ENCODE data around the gene OTUB2.
"Not testable (repeated sequence)": the region's sequence is repeated elsewhere in the genome, so short reads cannot be mapped to it uniquely, and the experiment has no call there.

Gene OTUB2

GRCh38 chr14:94058128-94058673 lies 32.1 kb downstream of the OTUB2 start:
- no peak for DNase-seq (ENCODE audit: low read depth)

- no peak for DNase-seq (ENCODE audit: low read depth)
Observed at GRCh38 chr14:94058674-94059138, 32.6 kb downstream of the OTUB2 start.

DNA sequence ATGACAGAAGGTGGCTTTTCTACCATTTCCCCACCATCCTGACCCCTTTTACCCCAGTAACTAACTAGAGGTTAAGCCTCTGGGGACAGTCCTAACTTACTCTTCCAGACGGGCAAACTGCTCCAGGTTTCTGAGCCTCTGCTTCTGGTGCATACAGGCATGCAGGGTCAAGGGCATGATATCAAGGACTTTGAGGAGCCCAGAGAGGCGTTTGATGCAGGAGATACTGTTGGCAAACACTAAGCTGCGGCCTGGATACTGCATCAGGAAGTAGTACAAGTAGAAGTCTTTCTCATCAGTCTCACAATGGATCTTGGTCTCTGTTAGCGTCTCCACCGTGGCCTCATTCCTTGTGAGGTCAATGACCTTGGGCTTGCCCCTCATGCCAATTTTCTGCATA lies 33.9 kb downstream of the OTUB2 start:
- DNase-seq (ENCODE audit: low read depth): no peak

GRCh38 chr14:94062344-94062940 lies 36.3 kb downstream of the OTUB2 start:
- no peak for DNase-seq (ENCODE audit: low read depth)

DNA sequence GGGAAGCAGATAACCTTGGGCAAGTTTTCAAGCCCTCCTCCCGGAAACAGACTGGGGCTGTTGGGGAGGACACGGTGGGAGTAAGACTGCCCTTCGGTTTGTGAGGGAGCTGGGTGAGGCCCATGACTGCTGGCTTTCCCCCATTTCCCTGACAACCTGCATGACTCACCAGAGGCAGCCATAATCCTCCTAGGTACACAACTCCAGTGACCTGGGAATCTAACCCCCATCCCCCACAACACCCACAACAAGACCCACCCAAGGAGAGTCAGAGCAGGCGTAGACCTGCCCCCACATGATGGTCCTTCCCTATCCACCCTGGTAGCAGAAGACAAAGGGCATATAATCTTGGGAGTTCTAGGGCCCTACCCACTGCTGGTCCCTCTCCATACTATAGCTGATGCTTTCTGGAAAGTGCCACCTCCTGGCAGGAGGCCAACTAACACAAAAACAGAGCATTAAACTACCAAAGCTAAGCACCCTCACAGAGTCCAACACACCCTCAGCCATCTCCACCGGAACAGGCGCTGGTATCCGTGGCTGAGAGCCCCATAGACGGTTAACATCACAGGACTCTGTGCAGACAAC lies 40.0 kb downstream of the OTUB2 start:
- no peak for DNase-seq (ENCODE audit: low read depth)

DNA sequence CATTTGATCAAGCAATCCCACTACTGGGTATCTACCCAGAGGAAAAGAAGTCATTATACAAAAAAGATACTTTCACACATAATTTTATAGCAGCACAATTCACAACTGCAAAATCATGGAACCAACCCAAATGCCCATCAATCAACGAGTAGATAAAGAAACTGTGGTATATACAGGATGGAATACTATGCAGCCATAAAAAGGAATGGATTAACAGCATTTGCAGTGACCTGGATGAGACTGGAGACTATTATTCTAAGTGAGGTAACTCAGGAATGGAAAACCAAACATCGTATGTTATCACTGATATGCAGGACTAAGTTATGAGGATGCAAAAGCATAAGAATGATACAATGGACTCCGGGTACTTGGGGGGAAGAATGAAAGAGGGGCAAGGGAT lies 45.9 kb downstream of the OTUB2 start:
- not testable (repeated sequence) for DNase-seq (ENCODE audit: low read depth)

DNA sequence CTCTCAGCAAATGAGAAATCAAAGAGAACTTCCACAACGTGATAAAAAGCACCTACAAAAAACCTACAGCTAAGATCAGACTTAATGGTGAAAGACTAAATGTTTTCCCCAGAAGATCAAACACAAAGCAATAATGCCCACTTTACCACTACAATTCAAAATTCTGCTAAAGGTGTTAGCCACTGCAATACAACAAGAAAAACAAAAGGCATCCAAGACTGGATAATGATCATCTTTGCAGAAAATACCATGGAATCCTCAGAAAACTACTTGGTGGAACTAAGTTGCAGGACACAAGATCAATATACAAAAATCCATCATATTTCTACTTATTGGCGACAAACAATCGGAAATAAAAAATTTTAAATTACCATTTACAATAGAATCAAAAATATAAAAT lies 48.4 kb downstream of the OTUB2 start:
- no peak for DNase-seq (ENCODE audit: low read depth)

DNA sequence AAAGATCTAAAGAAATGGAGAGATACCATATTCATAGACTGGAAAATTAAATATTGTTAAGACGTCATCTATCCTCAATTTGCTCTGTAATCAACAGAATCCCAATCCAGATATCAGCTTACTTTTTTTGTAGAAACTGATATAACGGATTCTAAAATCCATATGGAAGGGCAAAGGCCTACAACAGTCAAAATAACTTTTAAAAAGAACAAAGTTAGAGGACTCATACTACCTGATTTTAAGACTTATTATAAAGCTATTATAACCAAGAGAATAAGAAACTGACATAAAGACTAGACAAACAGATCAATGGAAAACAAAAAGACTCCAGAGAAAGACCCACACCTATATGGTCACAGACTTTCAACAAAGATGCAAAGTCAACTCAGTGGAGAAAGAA lies 48.9 kb downstream of the OTUB2 start:
- no peak for DNase-seq (ENCODE audit: low read depth)

DNA sequence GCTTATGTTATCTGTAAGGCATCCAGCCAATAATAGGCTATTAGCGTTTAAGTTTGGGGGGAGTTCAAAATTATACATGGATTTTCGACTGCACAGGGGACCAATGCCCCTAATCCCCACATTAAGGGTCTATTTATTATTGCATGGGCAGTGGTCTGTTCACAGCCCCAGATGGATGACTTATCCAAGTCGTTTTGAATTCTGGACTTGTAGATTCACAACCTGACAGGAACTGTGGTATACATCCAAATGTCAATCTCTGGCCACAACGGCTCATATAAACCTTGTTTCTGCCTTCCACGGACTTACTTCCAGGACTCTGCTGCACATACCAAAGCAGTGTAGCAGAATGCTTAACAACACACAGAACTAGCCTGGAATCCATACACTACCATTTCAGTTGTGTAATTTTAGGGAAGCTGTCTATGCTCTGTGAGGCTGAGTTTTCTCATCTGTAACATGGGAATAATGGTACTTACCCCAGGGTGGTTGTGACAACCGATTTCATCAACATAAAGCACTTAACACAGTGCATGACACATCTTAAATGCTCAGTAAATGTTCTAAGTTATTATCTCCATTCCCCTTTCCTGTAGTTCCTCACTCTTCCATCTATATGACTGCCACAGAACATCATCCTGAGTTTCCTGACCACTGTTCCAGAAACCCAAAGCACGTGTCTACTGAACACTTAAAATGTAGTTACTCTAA lies 51.1 kb downstream of the OTUB2 start:
- no peak for DNase-seq (ENCODE audit: low read depth)

DNA sequence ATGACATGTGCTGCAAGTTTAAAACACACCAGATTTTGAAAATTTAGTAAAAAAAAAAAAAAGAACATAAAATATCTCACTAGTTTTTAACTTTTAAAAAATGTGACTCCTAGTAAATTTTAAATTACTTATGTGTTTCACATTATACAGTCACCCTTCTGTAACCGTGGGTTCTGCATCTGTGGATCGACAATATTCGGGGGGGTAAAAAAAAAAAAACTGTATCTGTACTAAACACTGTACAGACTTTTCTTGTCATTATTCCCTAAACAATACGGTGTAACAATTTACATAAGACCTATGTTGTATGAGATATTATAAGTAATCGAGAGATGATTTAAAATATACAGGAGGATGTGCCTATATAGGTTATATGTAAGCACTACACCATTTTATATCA lies 51.7 kb downstream of the OTUB2 start:
- DNase-seq (ENCODE audit: low read depth): no peak

GRCh38 chr14:94079891-94080620 lies 53.9 kb downstream of the OTUB2 start:
- DNase-seq (ENCODE audit: low read depth): no peak

DNA sequence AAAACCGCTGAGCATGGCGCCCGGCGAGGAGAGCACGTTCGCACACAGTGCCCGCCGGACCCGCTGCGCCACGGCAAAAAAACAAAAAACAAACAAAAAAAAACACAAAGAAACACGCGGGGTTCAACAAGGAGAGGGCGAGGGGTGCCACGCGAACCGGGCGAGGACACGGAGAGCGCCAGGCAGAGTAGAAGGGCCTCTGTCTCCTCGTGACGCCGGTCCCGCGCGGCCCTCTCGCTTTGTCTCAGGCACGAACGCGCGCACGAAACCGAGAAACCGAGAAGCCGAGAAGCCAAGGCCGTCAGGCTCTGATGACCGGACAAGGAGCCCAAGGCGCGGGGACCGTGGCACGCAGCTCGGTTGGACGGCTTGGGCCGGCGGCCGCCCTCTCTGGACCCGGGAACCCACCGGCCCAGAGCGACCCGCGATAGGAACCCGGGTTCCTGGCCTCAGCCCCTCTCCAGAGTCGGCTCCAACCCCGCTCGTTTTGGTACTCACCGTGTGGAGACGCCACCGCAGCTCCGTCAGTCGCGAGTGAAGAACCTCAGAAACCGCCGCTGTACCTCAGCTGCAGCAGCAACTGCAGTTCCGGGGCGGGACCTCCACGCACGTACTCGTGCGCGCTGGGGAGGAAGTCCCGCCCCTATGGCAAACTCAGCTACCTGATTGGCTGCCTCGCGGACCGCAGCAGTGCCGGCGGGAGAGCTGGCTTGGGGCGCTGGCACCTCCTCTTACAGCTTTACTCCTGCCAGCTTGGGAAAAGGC lies 54.7 kb downstream of the OTUB2 start, which contains the start of the genes DDX24 and IFI27L1:
Gene DDX24, minus strand, starts transcription at position 582 of the 765 bp plus-strand sequence. CDS start 1,460 bp downstream, outside the sequence.
Gene IFI27L1, plus strand, starts transcription at position 690 of the 765 bp plus-strand sequence. CDS start 15,628 bp downstream, outside the sequence.
- peak; percentile 95 for DNase-seq (ENCODE audit: low read depth)

GRCh38 chr14:94081386-94081820 lies 55.3 kb downstream of the OTUB2 start:
- DNase-seq (ENCODE audit: low read depth): no peak

- DNase-seq (ENCODE audit: low read depth): no peak
Observed at GRCh38 chr14:94087891-94088290, 61.8 kb downstream of the OTUB2 start.

DNA sequence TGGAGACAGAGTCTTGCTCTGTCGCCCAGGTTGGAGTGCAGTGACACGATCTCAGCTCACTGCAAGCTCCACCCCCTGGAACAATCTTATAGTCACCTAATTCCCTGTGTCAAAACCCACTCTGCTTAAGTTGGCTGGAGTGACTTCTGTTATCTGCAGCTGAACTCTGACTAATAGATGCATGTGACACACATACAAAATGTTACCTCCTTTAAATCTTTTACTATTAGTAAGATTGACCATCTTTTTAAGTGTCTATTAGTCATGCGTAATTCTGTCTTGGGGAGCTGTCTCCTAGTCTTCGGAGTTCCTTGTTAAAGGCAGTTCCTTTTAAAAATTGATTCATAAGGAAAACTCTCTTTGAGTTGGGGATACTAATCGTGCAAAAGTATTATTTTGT lies 62.4 kb downstream of the OTUB2 start:
- no peak for DNase-seq (ENCODE audit: low read depth)

DNA sequence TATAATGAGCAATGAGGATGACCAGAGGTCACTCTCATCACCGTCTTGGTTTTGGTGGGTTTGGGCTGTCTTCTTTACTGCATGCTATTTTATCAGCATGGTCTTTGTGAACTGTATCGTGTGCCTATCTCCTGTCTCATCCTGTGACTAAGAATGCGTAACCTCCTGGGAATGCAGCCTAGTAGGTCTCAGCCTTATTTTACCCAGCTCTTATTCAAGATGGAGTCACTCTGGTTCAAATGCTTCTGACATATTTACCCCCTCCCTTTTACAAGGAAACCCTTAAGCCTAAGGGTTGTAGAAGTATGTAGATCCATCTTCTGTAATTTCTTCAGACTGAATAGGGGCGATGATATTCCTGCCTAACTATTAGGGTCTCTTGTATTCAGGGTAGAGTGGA lies 63.3 kb downstream of the OTUB2 start:
- no peak for DNase-seq (ENCODE audit: low read depth)

- no peak for DNase-seq (ENCODE audit: low read depth)
Observed at GRCh38 chr14:94093418-94093817, 67.3 kb downstream of the OTUB2 start.

DNA sequence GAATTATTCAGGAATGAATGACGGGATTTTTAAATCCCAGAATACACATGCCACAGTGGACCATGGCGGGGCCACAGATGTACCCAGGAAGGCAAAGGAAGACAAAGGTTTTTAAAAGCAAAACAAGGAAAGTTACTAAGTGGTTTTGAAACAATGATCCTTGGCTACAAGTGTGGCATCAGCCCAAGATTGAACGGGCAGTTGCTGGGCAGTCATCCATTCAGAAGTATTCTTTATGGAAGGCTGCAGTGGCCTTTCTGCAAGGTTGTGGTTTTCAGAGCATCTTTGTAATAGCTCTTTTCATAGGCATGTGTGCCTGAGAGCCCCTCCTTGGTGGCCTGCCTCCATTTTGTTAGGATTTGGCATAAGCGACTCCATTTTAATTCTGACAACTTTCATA lies 71.0 kb downstream of the OTUB2 start:
- DNase-seq (ENCODE audit: low read depth): no peak

Measured in T follicular helper cell (primary cell).